ENCODE data around the gene ZBTB7A.

Gene ZBTB7A

GRCh38 chr19:4055209-4055552, 11.5 kb downstream of the ZBTB7A start:
- no peak overlapping the region for H3K9ac ChIP-seq (ENCODE audit: low read depth, low read length, poor library complexity, severe bottlenecking)
- H3K27me3 ChIP-seq (ENCODE audit: insufficient read depth, low read length, poor library complexity, severe bottlenecking): no peaks in the 10 kb centered on the region
- no peaks in the 10 kb centered on the region; the same call in 1 of the 2 replicates for H3F3A ChIP-seq (ENCODE audit: low read depth)
- no peaks in the 10 kb centered on the region for H3K9me3 ChIP-seq (ENCODE audit: insufficient read depth, low read depth, low read length)
- peaks cover 66% of the 10 kb centered on the region for H4K20me1 ChIP-seq (ENCODE audit: insufficient read depth, low read length, poor library complexity, severe bottlenecking)
- H3K9me2 ChIP-seq (replicated peaks; ENCODE audit: low read depth, low read length): no peaks in the 10 kb centered on the region
- no peak overlapping the region for H3K4me3 ChIP-seq (ENCODE audit: low read length, poor library complexity, severe bottlenecking)
- no peaks in the 10 kb centered on the region for H3K4me1 ChIP-seq (ENCODE audit: insufficient read depth, low read length, poor library complexity, severe bottlenecking)
- peaks cover 46% of the 10 kb centered on the region; the same call in 1 of the 2 replicates for H3K36me3 ChIP-seq (ENCODE audit: insufficient read depth, low read length)
- H2AFZ ChIP-seq (ENCODE audit: low read length): no peak overlapping the region
- peaks cover 81% of the 10 kb centered on the region for H3K79me2 ChIP-seq (ENCODE audit: insufficient read depth, low read length)
- no peak overlapping the region for H3K4me2 ChIP-seq (ENCODE audit: low read depth, low read length, poor library complexity, severe bottlenecking)
- TF ChIP-seq EZH2phosphoT487 (IDR thresholded peaks at IDR 0.05; ENCODE audit: borderline replicate concordance): no peak
- no peak for TF ChIP-seq CTCF (conservative IDR thresholded peaks at IDR 0.05; ENCODE audit: low read length)

- TF ChIP-seq EZH2phosphoT487 (IDR thresholded peaks at IDR 0.05; ENCODE audit: borderline replicate concordance): no peak
- no peak for TF ChIP-seq CTCF (conservative IDR thresholded peaks at IDR 0.05; ENCODE audit: low read length)
- no peak overlapping the region for H3K9ac ChIP-seq (ENCODE audit: low read depth, low read length, poor library complexity, severe bottlenecking)
- H3K4me2 ChIP-seq (ENCODE audit: low read depth, low read length, poor library complexity, severe bottlenecking): no peak overlapping the region
- no peaks in the 10 kb centered on the region for H3K9me3 ChIP-seq (ENCODE audit: insufficient read depth, low read depth, low read length)
- no peak overlapping the region for H2AFZ ChIP-seq (ENCODE audit: low read length)
- no peaks in the 10 kb centered on the region for H3K4me1 ChIP-seq (ENCODE audit: insufficient read depth, low read length, poor library complexity, severe bottlenecking)
- H3F3A ChIP-seq (ENCODE audit: low read depth): no peaks in the 10 kb centered on the region; the same call in 1 of the 2 replicates
- H3K27me3 ChIP-seq (ENCODE audit: insufficient read depth, low read length, poor library complexity, severe bottlenecking): no peaks in the 10 kb centered on the region
- peaks cover 80% of the 10 kb centered on the region for H3K79me2 ChIP-seq (ENCODE audit: insufficient read depth, low read length)
- H3K9me2 ChIP-seq (replicated peaks; ENCODE audit: low read depth, low read length): no peaks in the 10 kb centered on the region
- peaks cover 51% of the 10 kb centered on the region; the same call in 1 of the 2 replicates for H3K36me3 ChIP-seq (ENCODE audit: insufficient read depth, low read length)
- no peak overlapping the region for H3K4me3 ChIP-seq (ENCODE audit: low read length, poor library complexity, severe bottlenecking)
- H4K20me1 ChIP-seq (ENCODE audit: insufficient read depth, low read length, poor library complexity, severe bottlenecking): peaks cover 64% of the 10 kb centered on the region
These were observed 12.1 kb downstream of the ZBTB7A start for GRCh38 chr19:4054441-4055208.

GRCh38 chr19:4053423-4054324, 13.0 kb downstream of the ZBTB7A start:
- Histone ChIP-seq H3K4me1 (ENCODE audit: insufficient read depth, low read length, poor library complexity, severe bottlenecking) (no peaks in the 10 kb centered on the region), H3K9ac (ENCODE audit: low read depth, low read length, poor library complexity, severe bottlenecking) (no peak overlapping the region), H3K9me2 (replicated peaks; ENCODE audit: low read depth, low read length) (no peaks in the 10 kb centered on the region), H4K20me1 (ENCODE audit: insufficient read depth, low read length, poor library complexity, severe bottlenecking) (peaks cover 60% of the 10 kb centered on the region), H3K9me3 (ENCODE audit: insufficient read depth, low read depth, low read length) (no peaks in the 10 kb centered on the region), H2AFZ (ENCODE audit: low read length) (no peak overlapping the region), H3K27me3 (ENCODE audit: insufficient read depth, low read length, poor library complexity, severe bottlenecking) (no peaks in the 10 kb centered on the region), H3F3A (ENCODE audit: low read depth) (no peaks in the 10 kb centered on the region; the same call in 1 of the 2 replicates), H3K36me3 (ENCODE audit: insufficient read depth, low read length) (peaks cover 59% of the 10 kb centered on the region; the same call in 1 of the 2 replicates), H3K79me2 (ENCODE audit: insufficient read depth, low read length) (peaks cover 78% of the 10 kb centered on the region), H3K4me2 (ENCODE audit: low read depth, low read length, poor library complexity, severe bottlenecking) (no peak overlapping the region), H3K4me3 (ENCODE audit: low read length, poor library complexity, severe bottlenecking) (no peak overlapping the region)
- no peak for TF ChIP-seq EZH2phosphoT487 (IDR thresholded peaks at IDR 0.05; ENCODE audit: borderline replicate concordance)
- TF ChIP-seq CTCF (conservative IDR thresholded peaks at IDR 0.05; ENCODE audit: low read length): no peak

Data from Loucy (cell line).